Keratinocyte (primary cell): ENCODE data around the gene KRT79. TPM values are rescaled to one million over a fixed set of nuclear protein-coding genes. Genes with fewer than 3 reads are reported as not detected.

Experiments
- DNase-seq: peaks from one replicate; pipeline ENCODE4 v3.0.0-alpha.2; 2011; ENCODE audit warnings: low read depth, missing footprints, low spot score
- FAIRE-seq: peaks from 2 replicates; lab custom pipeline; 2011; peaks lifted over from hg19 to GRCh38; lab: Jason Lieb, UNC
- H2AFZ ChIP-seq: 2 replicates; pipeline ENCODE4 v1.6.0; 2012; ENCODE audit warnings: low read length, control low read depth, inconsistent platforms; ENCODE audit not compliant: control insufficient read depth
- H3K27ac ChIP-seq: 2 replicates; pipeline ENCODE4 v1.5.1; 2011; ENCODE audit warnings: low read length; ENCODE audit not compliant: control insufficient read depth, insufficient read depth
- H3K27me3 ChIP-seq: 3 replicates; pipeline ENCODE4 v1.6.0; 2011; ENCODE audit warnings: low read length; ENCODE audit not compliant: control insufficient read depth, insufficient read depth; ENCODE audit errors: extremely low read depth
- H3K36me3 ChIP-seq, 2 experiments: 2 replicates in 1 of 2; 3 replicates in 1 of 2; pipeline ENCODE4 v1.5.1; 2011; ENCODE audit warnings: low read length in 2 of 2, mild to moderate bottlenecking in 1 of 2; ENCODE audit not compliant: control insufficient read depth in 2 of 2, insufficient read depth in 2 of 2; ENCODE audit errors: extremely low read depth in 1 of 2
- H3K4me1 ChIP-seq: 3 replicates; pipeline ENCODE4 v1.5.1; 2011; ENCODE audit warnings: low read length; ENCODE audit not compliant: control insufficient read depth, insufficient read depth; ENCODE audit errors: extremely low read depth
- H3K4me2 ChIP-seq: 3 replicates; pipeline ENCODE4 v1.6.0; 2011; ENCODE audit warnings: low read depth, low read length; ENCODE audit not compliant: control insufficient read depth, insufficient read depth; ENCODE audit errors: extremely low read depth
- H3K4me3 ChIP-seq, 3 experiments: fragments of 200-600 bp in 1 of 3; sonication (generic) in 1 of 3; 2 replicates in 2 of 3; 3 replicates in 1 of 3; pipeline ENCODE4 v1.5.1; 2011 to 2016; ENCODE audit warnings: low read length in 3 of 3, mild to moderate bottlenecking in 3 of 3, control low read depth in 2 of 3, inconsistent platforms in 1 of 3, low read depth in 1 of 3, mixed read lengths in 1 of 3, mixed run types in 1 of 3, moderate library complexity in 1 of 3; ENCODE audit not compliant: control insufficient read depth in 2 of 3, insufficient read depth in 2 of 3; ENCODE audit errors: extremely low read depth in 1 of 3
- H3K79me2 ChIP-seq: 2 replicates; pipeline ENCODE4 v1.6.0; 2012; ENCODE audit warnings: low read length; ENCODE audit not compliant: control insufficient read depth, insufficient read depth
- H3K9ac ChIP-seq: 3 replicates; pipeline ENCODE4 v1.6.0; 2011; ENCODE audit warnings: low read length; ENCODE audit not compliant: control insufficient read depth, insufficient read depth; ENCODE audit errors: extremely low read depth
- H3K9me1 ChIP-seq: 3 replicates; pipeline ENCODE4 v1.6.0; 2011; ENCODE audit warnings: low read length; ENCODE audit not compliant: control insufficient read depth, insufficient read depth; ENCODE audit errors: extremely low read depth
- H3K9me3 ChIP-seq: 2 replicates; pipeline ENCODE4 v1.5.1; 2012; ENCODE audit warnings: low read depth, low read length; ENCODE audit not compliant: control insufficient read depth
- H4K20me1 ChIP-seq: 3 replicates; pipeline ENCODE4 v1.6.0; 2011; ENCODE audit warnings: low read length; ENCODE audit not compliant: control insufficient read depth, insufficient read depth; ENCODE audit errors: extremely low read depth
- CTCF ChIP-seq, 3 experiments: IDR thresholded peaks in 1 of 3; conservative IDR thresholded peaks in 1 of 3; optimal IDR thresholded peaks in 1 of 3; 2 replicates in 2 of 3; 3 replicates in 1 of 3; pipeline versions ENCODE3 to v1.5.1; 2011; ENCODE audit warnings: low read length in 3 of 3, mild to moderate bottlenecking in 3 of 3, moderate library complexity in 2 of 3, control low read depth in 1 of 3, inconsistent platforms in 1 of 3; ENCODE audit not compliant: insufficient read depth in 2 of 3; ENCODE audit errors: extremely low read depth in 1 of 3
- EZH2 ChIP-seq: IDR thresholded peaks from one replicate; pipeline ENCODE4 v1.6.1; 2012; ENCODE audit warnings: inconsistent platforms, mild to moderate bottlenecking, low read length, moderate library complexity
- dilution Hi-C: fragments of 300-500 bp; cut with MboI; formaldehyde crosslinking; loops from one replicate; pipeline ENCODE4 v1.7.0; 2020; ENCODE audit warnings: low sequenced_read_pairs; ENCODE audit not compliant: extremely low pct_ligation_motif_present
- polyA plus RNA-seq, 5 experiments: library from polyadenylated mRNA; depleted of rRNA in 3 of 5; stranded (reverse) in 3 of 5; stranded (forward) in 1 of 5; unstranded in 1 of 5; fragments of >200 nt; gene quantifications; 1 replicate in 1 of 5; 2 replicates in 3 of 5; 3 replicates in 1 of 5; pipeline versions ENCODE4 v1.2.1 to v1.2.3, GENCODE V29; 2011 to 2012; ENCODE audit warnings: missing spikeins in 2 of 5, low read depth in 1 of 5, low replicate concordance in 1 of 5

Gene KRT79
- polyA plus RNA-seq, 1 donor (not counting 4 experiments of a cell fraction or from before 2014, with no cell fraction given): 0.09 TPM

- Histone ChIP-seq H3K4me1 (no peaks in the 10 kb centered on the region), H3K9me3 (no peaks in the 10 kb centered on the region), H3K9me1 (no peaks in the 10 kb centered on the region), H3K79me2 (no peaks in the 10 kb centered on the region), H3K4me2 (no peak overlapping the region), H3K9ac (no peak overlapping the region), H4K20me1 (no peaks in the 10 kb centered on the region), H3K27ac (no peak overlapping the region), H3K36me3 (no peaks in the 10 kb centered on the region), H3K27me3 (peaks cover 53% of the 10 kb centered on the region), H3K4me3 (no peak overlapping the region), H2AFZ (no peak overlapping the region)
- DNase-seq: no peak
- dilution Hi-C loops: no loop called here
- no peak for FAIRE-seq
- TF ChIP-seq EZH2 (no peak), CTCF (optimal IDR thresholded peaks at IDR 0.05 in 1 of 3, IDR thresholded peaks at IDR 0.05 in 1 of 3, conservative IDR thresholded peaks at IDR 0.05 in 1 of 3; ENCODE audit: extremely low read depth in 1 of 3, insufficient read depth in 2 of 3, low read length in 3 of 3) (no peak)
Measured at GRCh38 chr12:52777566-52777965, 56.5 kb downstream of the KRT79 start.

- Histone ChIP-seq H3K27me3 (peaks cover 60% of the 10 kb centered on the region), H3K9ac (no peak within 1 kb of the TSS), H3K36me3 (no peaks in the 10 kb centered on the region), H3K9me1 (no peaks in the 10 kb centered on the region), H3K4me2 (no peak within 1 kb of the TSS), H3K79me2 (no peaks in the 10 kb centered on the region), H3K4me1 (no peaks in the 10 kb centered on the region), H3K9me3 (no peaks in the 10 kb centered on the region), H3K4me3 (no peak within 1 kb of the TSS), H2AFZ (no peak within 1 kb of the TSS), H3K27ac (no peak within 1 kb of the TSS), H4K20me1 (no peaks in the 10 kb centered on the region)
- TF ChIP-seq CTCF (optimal IDR thresholded peaks at IDR 0.05 in 1 of 3, IDR thresholded peaks at IDR 0.05 in 1 of 3, conservative IDR thresholded peaks at IDR 0.05 in 1 of 3; ENCODE audit: extremely low read depth in 1 of 3, insufficient read depth in 2 of 3, low read length in 3 of 3) (no peak), EZH2 (no peak)
- FAIRE-seq (no peak), DNase-seq (no peak)
- dilution Hi-C loops: no loop called here
Measured at GRCh38 chr12:52776913-52777395, 57.2 kb downstream of the KRT79 start, which contains the start of gene KRT76. Gene KRT76 (minus strand): TSS chr12:52777345. CDS start chr12:52777291, 54 bp downstream.
